Activated T-helper 2 cell treated with anti-CD3 and anti-CD28 coated beads, Interferon-gamma antibody, Interleukin-2, Interleukin-4, amounts not matched to agents 10 μg/mL and 5 μg/mL and 100 μg/mL, durations not matched to agents 14 hours and 24 hours and 36 hours (primary cell): ENCODE results near the gene SLC6A13. TPM values are rescaled to one million over a fixed set of nuclear protein-coding genes. Genes with fewer than 3 reads are reported as not detected.
"Not testable (repeated sequence)": the region's sequence is repeated elsewhere in the genome, so short reads cannot be mapped to it uniquely, and the experiment has no call there.

Source experiments
- DNase-seq: peaks from one replicate; pipeline ENCODE4 v3.0.0; 2021; ENCODE audit warnings: low spot score
- H3K27ac Mint-ChIP-seq: one replicate; pipeline ENCODE4 v1.8.0; 2021; ENCODE audit warnings: mixed read lengths
- H3K27me3 Mint-ChIP-seq: one replicate; pipeline ENCODE4 v1.8.0; 2021; ENCODE audit warnings: low read depth, mixed read lengths
- H3K36me3 Mint-ChIP-seq: one replicate; pipeline ENCODE4 v1.8.0; 2021; ENCODE audit warnings: low read depth, mixed read lengths
- H3K4me1 Mint-ChIP-seq: one replicate; pipeline ENCODE4 v1.8.0; 2021; ENCODE audit warnings: low read depth, mixed read lengths
- H3K4me3 Mint-ChIP-seq: one replicate; pipeline ENCODE4 v1.8.0; 2021; ENCODE audit warnings: low read depth, mild to moderate bottlenecking, moderate library complexity, mixed read lengths
- H3K9me3 Mint-ChIP-seq: one replicate; pipeline ENCODE4 v1.8.0; 2021; ENCODE audit warnings: mixed read lengths
- intact Hi-C: fragments of 100-400 bp; cut with micrococcal nuclease; formaldehyde crosslinking; loops from one replicate; pipeline ENCODE4 v1.15.1; 2023
- total RNA-seq: library from RNA; stranded (reverse); gene quantifications from 2 replicates; pipeline ENCODE4 v1.2.3, GENCODE V29; 2022

SLC6A13 gene
- total RNA-seq, 1 donor from 2014 or later, result 0.21 TPM

DNA sequence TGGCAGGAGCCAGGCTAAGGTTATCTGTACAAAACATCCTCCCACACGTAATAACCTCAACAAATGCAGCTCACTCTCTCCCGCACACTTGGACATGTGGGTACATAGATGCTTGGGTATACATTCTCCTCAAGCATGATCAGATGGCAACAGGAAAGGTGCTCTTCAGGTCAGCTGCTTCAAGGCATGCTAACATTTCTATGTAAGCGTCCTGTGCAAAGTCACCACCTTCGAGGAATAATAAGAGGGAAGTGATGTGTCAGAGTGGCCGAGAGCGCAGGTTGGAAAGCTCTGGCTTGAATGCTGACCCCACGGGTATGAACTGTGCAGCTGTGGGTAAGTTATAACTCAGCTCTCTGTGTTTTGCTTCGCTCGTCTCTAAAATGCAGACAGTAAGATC, 24.5 kb downstream of the SLC6A13 start:
- H3K27ac Mint-ChIP-seq, result no peak overlapping the region
- peaks cover 10% of the 10 kb centered on the region for H3K9me3 Mint-ChIP-seq
- intact Hi-C loops, result no loop called here
- no peaks in the 10 kb centered on the region for H3K4me1 Mint-ChIP-seq
- no peaks in the 10 kb centered on the region for H3K36me3 Mint-ChIP-seq
- H3K27me3 Mint-ChIP-seq, result no peaks in the 10 kb centered on the region
- DNase-seq, result no peak
- H3K4me3 Mint-ChIP-seq, result no peak overlapping the region

- Mint-ChIP-seq H3K27me3 (no peaks in the 10 kb centered on the region), H3K27ac (no peak overlapping the region), H3K4me3 (no peak overlapping the region), H3K36me3 (no peaks in the 10 kb centered on the region), H3K4me1 (no peaks in the 10 kb centered on the region), H3K9me3 (peaks cover 10% of the 10 kb centered on the region)
- intact Hi-C loops, result no loop called here
- no peak for DNase-seq
Measured at GRCh38 chr12:237026-237815, 25.4 kb downstream of the SLC6A13 start.

DNA sequence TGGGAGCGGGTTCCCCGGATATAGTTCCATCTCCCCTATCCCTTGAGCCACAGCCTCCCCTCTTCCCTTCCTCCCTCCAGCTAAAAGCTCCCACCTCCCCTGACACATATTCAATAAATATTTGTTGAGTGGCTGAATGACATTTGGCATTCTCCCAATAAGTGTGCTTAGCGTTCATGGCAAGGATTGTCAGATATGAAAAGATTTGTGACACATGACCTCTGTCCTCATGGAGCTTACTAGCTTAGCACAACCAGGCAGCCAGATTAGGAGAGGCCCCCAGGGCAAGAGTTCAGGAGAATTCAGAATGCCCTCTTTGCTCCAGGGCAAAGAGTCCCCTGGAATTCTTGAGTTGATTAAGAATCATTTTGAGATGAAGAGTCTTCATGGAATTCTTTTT, 26.2 kb downstream of the SLC6A13 start:
- Mint-ChIP-seq H3K36me3 (no peaks in the 10 kb centered on the region), H3K9me3 (peaks cover 10% of the 10 kb centered on the region), H3K27me3 (no peaks in the 10 kb centered on the region), H3K4me1 (no peaks in the 10 kb centered on the region), H3K27ac (no peak overlapping the region), H3K4me3 (no peak overlapping the region)
- no peak for DNase-seq
- intact Hi-C loops, result no loop called here

- peaks cover 10% of the 10 kb centered on the region for H3K9me3 Mint-ChIP-seq
- H3K27me3 Mint-ChIP-seq, H3K27ac Mint-ChIP-seq, H3K4me1 Mint-ChIP-seq, intact Hi-C loops, H3K4me3 Mint-ChIP-seq, H3K36me3 Mint-ChIP-seq, DNase-seq: not testable (repeated sequence)
Measured at GRCh38 chr12:235967-236366, 26.7 kb downstream of the SLC6A13 start.

DNA sequence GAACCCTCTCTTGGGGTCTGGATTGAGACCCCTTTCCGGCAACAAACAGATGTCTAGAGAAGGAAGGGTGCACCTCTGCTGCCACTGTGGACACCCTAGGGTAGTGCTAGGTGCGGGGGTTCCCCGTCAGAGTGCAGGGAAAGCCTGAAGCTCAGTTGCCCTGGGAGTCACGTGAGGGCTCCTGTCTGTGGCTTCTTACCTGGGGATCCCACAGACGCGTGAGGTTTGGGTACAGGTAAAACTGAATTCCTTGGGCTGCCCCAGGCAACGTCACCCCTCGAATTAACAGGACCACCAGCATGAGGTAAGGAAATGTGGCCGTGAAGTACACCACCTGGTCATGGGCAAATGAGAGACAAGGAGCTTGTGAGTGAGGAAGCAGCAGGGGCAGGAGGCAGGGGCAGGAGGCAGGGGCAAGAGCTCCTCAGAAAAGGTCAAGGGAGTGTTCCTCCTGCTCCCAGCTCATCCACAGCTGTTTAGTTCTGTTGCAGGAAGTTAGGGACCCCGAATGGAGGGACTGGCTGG, 27.7 kb downstream of the SLC6A13 start:
- Mint-ChIP-seq H3K27me3 (no peaks in the 10 kb centered on the region), H3K4me1 (no peaks in the 10 kb centered on the region), H3K9me3 (peaks cover 10% of the 10 kb centered on the region), H3K4me3 (no peak overlapping the region), H3K36me3 (no peaks in the 10 kb centered on the region), H3K27ac (no peak overlapping the region)
- no peak for DNase-seq
- intact Hi-C loops, result no loop called here

DNA sequence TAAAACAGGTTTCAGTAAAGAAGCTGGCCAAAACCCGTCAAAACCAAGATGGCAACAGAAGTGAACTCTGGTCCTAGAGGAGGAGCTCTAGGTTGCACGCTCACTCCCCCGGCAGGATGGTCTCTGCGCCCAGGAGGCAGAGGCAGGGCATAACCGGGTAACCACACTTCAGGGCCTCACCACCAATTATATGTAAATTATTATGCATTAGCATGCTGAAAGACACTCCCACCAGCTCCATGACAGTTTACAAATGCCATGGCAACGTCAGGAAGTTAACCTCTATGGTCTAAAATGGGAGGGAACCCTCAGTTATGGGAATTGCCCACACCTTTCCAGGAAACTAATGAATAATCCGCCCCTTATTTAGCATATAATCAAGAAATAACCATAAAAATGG, 28.6 kb downstream of the SLC6A13 start:
- intact Hi-C loops, result no loop called here
- Mint-ChIP-seq H3K36me3 (no peaks in the 10 kb centered on the region), H3K9me3 (peaks cover 10% of the 10 kb centered on the region), H3K4me3 (no peak overlapping the region), H3K4me1 (no peaks in the 10 kb centered on the region), H3K27ac (no peak overlapping the region), H3K27me3 (no peaks in the 10 kb centered on the region)
- DNase-seq, result no peak

GRCh38 chr12:233615-233968, 29.0 kb downstream of the SLC6A13 start:
- Mint-ChIP-seq H3K36me3 (no peaks in the 10 kb centered on the region), H3K9me3 (peaks cover 10% of the 10 kb centered on the region), H3K4me3 (no peak overlapping the region), H3K27ac (no peak overlapping the region), H3K4me1 (no peaks in the 10 kb centered on the region), H3K27me3 (no peaks in the 10 kb centered on the region)
- DNase-seq, result no peak
- intact Hi-C loops, result no loop called here

- no peak overlapping the region for H3K27ac Mint-ChIP-seq
- no peaks in the 10 kb centered on the region for H3K36me3 Mint-ChIP-seq
- H3K4me3 Mint-ChIP-seq, result no peak overlapping the region
- no peaks in the 10 kb centered on the region for H3K27me3 Mint-ChIP-seq
- peaks cover 10% of the 10 kb centered on the region for H3K9me3 Mint-ChIP-seq
- no peak for DNase-seq
- intact Hi-C loops, result no loop called here
- no peaks in the 10 kb centered on the region for H3K4me1 Mint-ChIP-seq
Measured at GRCh38 chr12:232731-233614, 29.7 kb downstream of the SLC6A13 start.

DNA sequence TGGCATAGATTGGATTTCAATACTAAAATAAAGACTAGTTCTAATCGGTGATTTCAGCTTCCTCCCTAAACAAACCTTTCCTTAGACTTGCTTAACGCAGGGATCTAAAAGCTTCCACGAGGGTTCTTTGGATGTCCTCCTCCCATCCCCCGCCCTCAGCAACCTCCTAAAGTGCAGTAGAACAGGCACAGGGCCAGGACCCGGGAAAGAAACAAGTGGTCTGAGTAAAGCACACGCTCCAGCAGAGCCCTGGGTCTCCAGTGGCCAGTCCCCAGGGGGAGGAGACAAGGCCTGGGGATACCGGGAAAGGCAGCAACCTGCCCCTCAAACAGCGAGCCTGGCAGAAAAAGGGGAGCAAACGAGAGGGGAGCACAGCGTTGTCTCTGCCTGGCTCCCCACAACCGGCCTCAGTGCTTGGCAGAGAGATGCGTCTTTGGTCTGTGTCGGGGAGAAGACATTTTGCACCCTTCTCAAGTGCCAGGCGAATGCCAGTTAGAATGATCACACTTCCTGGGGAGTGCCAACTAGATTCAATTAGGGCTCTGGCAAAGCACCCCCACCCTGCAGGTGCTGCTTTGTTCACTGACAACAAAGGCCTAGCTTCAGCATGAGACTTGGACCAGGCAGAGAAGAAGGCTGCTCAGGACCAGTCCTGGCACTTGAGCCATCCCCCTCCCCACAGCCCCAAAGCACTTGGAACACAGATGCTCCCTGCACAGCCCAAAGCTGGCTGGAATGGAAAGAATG, 31.5 kb downstream of the SLC6A13 start:
- H3K27me3 Mint-ChIP-seq, result peaks cover 1% of the 10 kb centered on the region
- no peak for DNase-seq
- peaks cover 3% of the 10 kb centered on the region for H3K9me3 Mint-ChIP-seq
- no peak overlapping the region for H3K4me3 Mint-ChIP-seq
- no peaks in the 10 kb centered on the region for H3K36me3 Mint-ChIP-seq
- intact Hi-C loops, result no loop called here
- H3K4me1 Mint-ChIP-seq, result no peaks in the 10 kb centered on the region
- H3K27ac Mint-ChIP-seq, result no peak overlapping the region

DNA sequence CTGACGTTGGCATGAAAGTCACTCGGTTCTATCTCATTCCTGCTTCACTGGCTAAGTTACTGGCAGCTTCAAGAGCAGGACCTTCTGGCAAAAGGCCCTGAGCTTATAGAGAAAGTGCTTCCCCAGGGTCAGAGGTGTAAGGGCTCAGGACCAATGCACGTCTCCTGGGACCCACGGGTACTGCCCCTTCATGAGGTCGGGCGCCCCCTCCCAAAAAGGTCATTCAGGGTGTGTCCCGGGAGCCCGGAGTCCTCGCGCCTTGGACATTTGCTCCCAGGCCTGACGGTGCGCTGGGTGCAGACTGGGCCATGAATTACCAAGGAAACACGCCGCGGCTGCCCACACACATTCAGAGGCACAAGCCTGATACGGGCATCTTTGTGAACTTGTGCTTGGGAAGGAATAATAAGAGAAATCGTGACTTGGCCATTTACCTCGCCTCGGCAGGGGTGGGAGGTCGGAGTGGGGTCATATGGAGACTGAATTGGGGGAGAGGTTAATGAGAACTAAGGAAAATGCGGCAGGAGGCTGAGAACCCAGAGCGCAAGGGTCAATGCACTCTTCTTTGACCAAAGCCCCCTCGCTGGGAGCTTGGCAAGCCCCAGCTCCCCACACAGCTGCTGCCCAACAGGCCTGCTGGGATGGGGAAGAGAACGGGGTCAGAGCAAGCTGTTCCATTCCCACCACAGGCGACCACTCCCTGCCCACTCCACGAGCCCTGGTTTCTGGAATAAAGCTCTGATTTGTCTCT, 33.0 kb downstream of the SLC6A13 start:
- intact Hi-C loops, result no loop called here
- no peak overlapping the region for H3K4me3 Mint-ChIP-seq
- peaks cover 1% of the 10 kb centered on the region for H3K27me3 Mint-ChIP-seq
- no peaks in the 10 kb centered on the region for H3K9me3 Mint-ChIP-seq
- DNase-seq, result no peak
- no peak overlapping the region for H3K27ac Mint-ChIP-seq
- no peaks in the 10 kb centered on the region for H3K4me1 Mint-ChIP-seq
- H3K36me3 Mint-ChIP-seq, result no peaks in the 10 kb centered on the region

- intact Hi-C loops, result no loop called here
- no peaks in the 10 kb centered on the region for H3K4me1 Mint-ChIP-seq
- H3K36me3 Mint-ChIP-seq, result no peaks in the 10 kb centered on the region
- DNase-seq, result no peak
- no peaks in the 10 kb centered on the region for H3K9me3 Mint-ChIP-seq
- peaks cover 1% of the 10 kb centered on the region for H3K27me3 Mint-ChIP-seq
- no peak overlapping the region for H3K4me3 Mint-ChIP-seq
- H3K27ac Mint-ChIP-seq, result no peak overlapping the region
Measured at GRCh38 chr12:228846-229200, 33.8 kb downstream of the SLC6A13 start.
